ENCODE data around the gene TGFBR2.

Gene TGFBR2

GRCh38 chr3:30614943-30615342 lies 8.5 kb downstream of the TGFBR2 start:
- H3F3A ChIP-seq (ENCODE audit: insufficient read depth), result peaks cover 5% of the 10 kb centered on the region

GRCh38 chr3:30615615-30616346 lies 9.4 kb downstream of the TGFBR2 start:
- peak overlapping the region; percentile 18 for H3K4me2 ChIP-seq (ENCODE audit: low read depth, low read length, poor library complexity, severe bottlenecking)
- no peak overlapping the region for H3K9ac ChIP-seq (ENCODE audit: low read length)
- no peaks in the 10 kb centered on the region for H3K36me3 ChIP-seq (ENCODE audit: low read length)
- peaks cover 5% of the 10 kb centered on the region for H3F3A ChIP-seq (ENCODE audit: insufficient read depth)
- H3K9me2 ChIP-seq (replicated peaks; ENCODE audit: insufficient read depth, low read length), result no peaks in the 10 kb centered on the region
- H3K79me2 ChIP-seq (ENCODE audit: insufficient read depth, low read length), result peaks cover 99% of the 10 kb centered on the region
- TF ChIP-seq CTCF (IDR thresholded peaks at IDR 0.05; ENCODE audit: insufficient read depth, low read length, poor library complexity, severe bottlenecking) (no peak), EZH2phosphoT487 (conservative IDR thresholded peaks at IDR 0.05; ENCODE audit: low read length) (no peak)
- H3K4me3 ChIP-seq (ENCODE audit: insufficient read depth, low read length, poor library complexity, severe bottlenecking), result no peak overlapping the region
- no peaks in the 10 kb centered on the region for H3K9me3 ChIP-seq (ENCODE audit: insufficient read depth, low read length)
- H3K27ac ChIP-seq (ENCODE audit: low read depth, low read length), result peak overlapping the region; percentile 49; the same call in 1 of the 2 replicates
- peaks cover 43% of the 10 kb centered on the region for H4K20me1 ChIP-seq (ENCODE audit: low read depth, low read length)
- H2AFZ ChIP-seq (ENCODE audit: low read depth, low read length, severe bottlenecking), result no peak overlapping the region
- no peaks in the 10 kb centered on the region for H3K27me3 ChIP-seq (ENCODE audit: low read length)

More at GRCh38 chr3:30614943-30615342, 8.5 kb downstream of the TGFBR2 start:
- Histone ChIP-seq H3K27me3 (ENCODE audit: low read length) (no peaks in the 10 kb centered on the region), H3K9me2 (replicated peaks; ENCODE audit: insufficient read depth, low read length) (no peaks in the 10 kb centered on the region), H3K9ac (ENCODE audit: low read length) (no peak overlapping the region), H3K79me2 (ENCODE audit: insufficient read depth, low read length) (peaks cover 99% of the 10 kb centered on the region), H3K4me3 (ENCODE audit: insufficient read depth, low read length, poor library complexity, severe bottlenecking) (no peak overlapping the region), H3K36me3 (ENCODE audit: low read length) (no peaks in the 10 kb centered on the region), H4K20me1 (ENCODE audit: low read depth, low read length) (peaks cover 44% of the 10 kb centered on the region), H3K9me3 (ENCODE audit: insufficient read depth, low read length) (no peaks in the 10 kb centered on the region), H3K4me2 (ENCODE audit: low read depth, low read length, poor library complexity, severe bottlenecking) (no peak overlapping the region), H3K27ac (ENCODE audit: low read depth, low read length) (no peak overlapping the region), H2AFZ (ENCODE audit: low read depth, low read length, severe bottlenecking) (no peak overlapping the region)
- no peak for TF ChIP-seq CTCF (IDR thresholded peaks at IDR 0.05; ENCODE audit: insufficient read depth, low read length, poor library complexity, severe bottlenecking)
- TF ChIP-seq EZH2phosphoT487 (conservative IDR thresholded peaks at IDR 0.05; ENCODE audit: low read length), result no peak

GRCh38 chr3:30616347-30617027 lies 10.1 kb downstream of the TGFBR2 start:
- Histone ChIP-seq H3K79me2 (ENCODE audit: insufficient read depth, low read length) (peaks cover 99% of the 10 kb centered on the region), H3K36me3 (ENCODE audit: low read length) (no peaks in the 10 kb centered on the region), H3K4me3 (ENCODE audit: insufficient read depth, low read length, poor library complexity, severe bottlenecking) (no peak overlapping the region), H3K4me2 (ENCODE audit: low read depth, low read length, poor library complexity, severe bottlenecking) (peak overlapping the region; percentile 18), H3K27me3 (ENCODE audit: low read length) (no peaks in the 10 kb centered on the region), H3K9ac (ENCODE audit: low read length) (no peak overlapping the region), H3F3A (ENCODE audit: insufficient read depth) (peaks cover 5% of the 10 kb centered on the region), H2AFZ (ENCODE audit: low read depth, low read length, severe bottlenecking) (no peak overlapping the region), H3K9me3 (ENCODE audit: insufficient read depth, low read length) (no peaks in the 10 kb centered on the region), H3K27ac (ENCODE audit: low read depth, low read length) (peak overlapping the region; percentile 49; the same call in 1 of the 2 replicates), H3K9me2 (replicated peaks; ENCODE audit: insufficient read depth, low read length) (no peaks in the 10 kb centered on the region), H4K20me1 (ENCODE audit: low read depth, low read length) (peaks cover 43% of the 10 kb centered on the region)
- TF ChIP-seq CTCF (IDR thresholded peaks at IDR 0.05; ENCODE audit: insufficient read depth, low read length, poor library complexity, severe bottlenecking) (no peak), EZH2phosphoT487 (conservative IDR thresholded peaks at IDR 0.05; ENCODE audit: low read length) (no peak)

Measured in SU-DHL-6 (cell line).